Measurements from ENCODE around the gene AGTR1.
"Not testable (repeated sequence)": the region's sequence is repeated elsewhere in the genome, so short reads cannot be mapped to it uniquely, and the experiment has no call there.

The AGTR1 gene

GRCh38 chr3:148718982-148719862 lies 21.5 kb downstream of the AGTR1 start:
- DNase-seq (ENCODE audit: low spot score), result peak; percentile 17

DNA sequence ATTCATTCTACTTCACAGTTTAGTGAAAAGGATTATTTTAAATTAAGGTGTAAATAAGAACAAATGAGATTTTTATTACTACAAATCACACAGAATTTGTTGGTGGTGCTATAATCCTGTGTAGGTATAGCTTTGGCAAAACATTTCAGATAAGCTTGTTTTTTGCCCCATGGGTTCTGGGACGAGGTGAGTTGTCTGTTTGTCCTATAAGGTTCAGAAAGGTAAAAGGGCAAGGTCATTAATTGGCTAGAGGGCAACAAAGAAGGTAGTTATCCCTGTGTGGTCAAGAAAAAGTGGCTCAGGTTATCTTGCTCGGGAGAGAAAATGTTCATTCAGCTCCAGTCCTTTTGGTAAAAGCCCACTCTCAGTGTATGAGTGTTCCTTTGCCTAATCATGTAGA lies 23.2 kb downstream of the AGTR1 start:
- no peak for DNase-seq (ENCODE audit: low spot score)

DNA sequence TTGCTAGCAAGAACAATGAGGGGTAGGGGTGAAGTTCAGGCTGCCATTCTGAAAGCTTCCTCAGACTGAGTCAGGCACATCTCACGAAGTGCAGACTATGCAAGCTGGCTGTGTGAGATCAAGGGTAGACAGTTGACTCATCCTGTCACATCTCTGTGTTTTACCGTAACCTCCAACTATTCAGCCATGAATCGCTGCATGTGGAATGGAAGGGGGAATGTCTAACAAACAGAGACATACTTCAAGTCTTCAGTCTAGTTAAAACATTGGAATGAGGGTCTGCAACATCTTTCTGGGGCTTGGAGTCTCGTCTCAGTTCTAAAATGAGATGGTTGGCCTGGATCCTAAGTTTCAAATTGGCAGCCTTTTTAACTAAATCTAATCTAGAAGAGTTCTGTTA lies 25.9 kb downstream of the AGTR1 start:
- peak; percentile 57 for DNase-seq (ENCODE audit: low spot score)

- DNase-seq (ENCODE audit: low spot score), result no peak
Observed at GRCh38 chr3:148727231-148727630, 29.5 kb downstream of the AGTR1 start.

GRCh38 chr3:148728753-148729152 lies 31.1 kb downstream of the AGTR1 start:
- DNase-seq (ENCODE audit: low spot score), result no peak

GRCh38 chr3:148729476-148730055 lies 31.9 kb downstream of the AGTR1 start:
- DNase-seq (ENCODE audit: low spot score), result no peak

DNA sequence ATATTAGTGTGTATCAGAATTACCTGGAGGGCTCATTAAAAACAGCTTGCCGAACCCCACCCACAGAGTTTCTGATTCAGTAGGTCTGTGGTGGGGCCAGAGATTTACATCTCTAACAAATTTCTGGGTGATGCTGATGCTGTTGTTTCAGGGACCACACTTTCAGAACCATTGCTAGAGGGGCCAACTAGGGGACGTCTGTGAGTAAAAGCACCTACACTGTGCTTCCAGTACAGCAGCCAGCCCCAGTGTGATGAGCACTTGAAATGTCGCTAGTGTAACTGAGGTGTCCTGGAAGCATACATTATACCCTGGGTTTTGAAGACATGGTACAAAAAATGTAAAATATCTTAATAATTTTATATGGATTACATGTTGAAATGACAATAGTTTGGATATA lies 33.0 kb downstream of the AGTR1 start:
- no peak for DNase-seq (ENCODE audit: low spot score)

DNA sequence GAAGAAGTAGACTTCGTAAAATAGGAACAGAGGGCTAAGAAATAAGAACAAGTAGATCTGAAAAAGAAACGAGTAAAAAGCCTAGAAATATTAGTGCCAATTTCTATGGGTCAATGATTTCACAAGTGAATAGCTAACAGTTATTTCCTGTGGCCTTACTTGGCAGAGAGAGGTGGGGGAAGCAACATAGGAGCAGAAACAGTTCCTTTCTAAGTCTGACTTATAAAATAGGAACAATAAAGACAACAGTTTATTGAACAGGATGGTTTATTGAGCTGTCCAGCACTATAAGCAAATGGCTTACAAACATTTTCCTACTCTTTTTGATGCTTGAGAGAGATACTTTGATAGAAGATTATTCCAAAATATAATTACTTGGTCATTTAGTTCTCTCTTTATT lies 37.9 kb downstream of the AGTR1 start:
- DNase-seq (ENCODE audit: low spot score), result no peak

GRCh38 chr3:148736086-148736485 lies 38.4 kb downstream of the AGTR1 start:
- DNase-seq (ENCODE audit: low spot score), result no peak

DNA sequence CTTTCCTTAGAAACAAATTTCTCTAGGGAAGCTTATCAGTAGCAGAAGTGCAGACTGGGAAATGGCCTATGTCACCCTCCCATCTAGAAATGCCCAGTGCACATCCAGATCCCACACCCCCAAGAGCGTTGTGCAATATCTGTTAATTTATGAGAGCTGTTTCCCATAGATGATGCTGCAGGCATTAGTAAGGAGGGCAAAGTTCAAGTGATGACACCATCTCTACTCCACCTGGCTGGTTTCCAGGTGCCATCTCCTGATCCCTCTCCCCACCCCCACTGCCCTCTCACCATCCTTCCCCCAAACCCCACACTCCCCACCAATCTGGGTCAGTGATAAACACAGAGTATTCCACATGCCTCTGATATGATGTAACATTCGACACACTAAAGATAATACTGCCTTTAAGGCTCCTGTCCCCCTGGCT lies 39.4 kb downstream of the AGTR1 start:
- no peak for DNase-seq (ENCODE audit: low spot score)

GRCh38 chr3:148739720-148740119 lies 42.0 kb downstream of the AGTR1 start:
- DNase-seq (ENCODE audit: low spot score), result no peak

DNA sequence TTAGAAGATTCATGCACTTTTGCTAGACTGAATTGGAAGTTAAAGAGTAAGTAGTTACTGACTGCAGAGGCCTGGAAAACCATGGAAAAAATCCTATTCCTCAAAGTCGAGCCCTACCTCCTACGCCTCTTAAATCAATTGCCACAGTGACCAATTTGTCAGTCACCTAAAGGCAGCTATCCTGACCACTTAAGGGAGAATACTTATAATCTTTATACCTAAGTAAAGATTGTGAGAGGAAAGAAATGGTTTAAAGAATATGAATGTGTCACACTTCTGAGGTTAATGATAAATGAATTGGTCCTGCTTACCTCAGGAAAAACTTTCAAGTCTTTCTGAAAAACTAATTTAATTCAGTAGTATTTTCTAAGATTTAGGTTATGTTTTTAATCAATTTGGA lies 42.6 kb downstream of the AGTR1 start:
- DNase-seq (ENCODE audit: low spot score), result no peak

GRCh38 chr3:148741219-148741618 lies 43.5 kb downstream of the AGTR1 start:
- no peak for DNase-seq (ENCODE audit: low spot score)

- DNase-seq (ENCODE audit: low spot score), result no peak
Observed at GRCh38 chr3:148742118-148742517, 44.4 kb downstream of the AGTR1 start.

GRCh38 chr3:148746053-148746452 lies 48.4 kb downstream of the AGTR1 start:
- DNase-seq (ENCODE audit: low spot score), result no peak

DNA sequence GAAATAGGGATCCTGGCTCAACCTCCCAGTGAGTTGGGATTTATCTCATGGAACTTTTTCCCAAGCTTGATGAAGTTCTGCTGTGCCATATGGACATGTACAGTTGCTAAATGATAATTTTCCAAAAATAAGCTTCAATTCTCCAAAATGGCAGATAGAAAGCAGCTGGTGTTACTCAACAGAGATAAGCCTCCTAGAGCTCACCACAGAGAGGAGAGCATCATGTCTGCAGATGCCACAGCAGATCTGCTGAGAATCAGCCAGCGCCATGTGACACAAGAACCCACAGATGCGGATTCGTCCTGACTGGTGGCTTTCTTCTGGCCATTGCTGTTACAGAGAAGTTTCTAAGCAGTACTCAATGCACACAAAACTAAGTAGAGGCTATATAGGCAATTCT lies 50.6 kb downstream of the AGTR1 start:
- DNase-seq (ENCODE audit: low spot score), result no peak

DNA sequence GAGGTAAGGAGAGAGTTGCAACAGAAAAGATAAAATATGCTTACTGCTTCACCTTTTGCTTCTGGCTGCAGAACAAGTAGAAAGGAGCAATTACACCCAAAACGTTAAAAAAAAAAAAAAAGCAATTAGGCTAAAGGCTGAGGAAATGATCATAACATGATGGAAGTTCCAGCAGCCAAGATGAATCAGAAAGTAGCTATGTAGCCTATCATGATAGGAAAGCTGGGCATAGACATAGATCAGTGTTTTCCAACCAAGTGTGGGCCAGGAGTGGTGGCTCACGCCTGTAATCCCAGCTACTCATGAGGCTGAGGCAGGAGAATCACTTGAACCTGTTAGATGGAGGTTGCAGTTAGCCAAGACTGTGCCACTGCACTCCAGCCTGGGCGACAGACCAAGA lies 52.6 kb downstream of the AGTR1 start:
- DNase-seq (ENCODE audit: low spot score), result no peak

- no peak for DNase-seq (ENCODE audit: low spot score)
Observed at GRCh38 chr3:148751461-148751860, 53.8 kb downstream of the AGTR1 start.

DNA sequence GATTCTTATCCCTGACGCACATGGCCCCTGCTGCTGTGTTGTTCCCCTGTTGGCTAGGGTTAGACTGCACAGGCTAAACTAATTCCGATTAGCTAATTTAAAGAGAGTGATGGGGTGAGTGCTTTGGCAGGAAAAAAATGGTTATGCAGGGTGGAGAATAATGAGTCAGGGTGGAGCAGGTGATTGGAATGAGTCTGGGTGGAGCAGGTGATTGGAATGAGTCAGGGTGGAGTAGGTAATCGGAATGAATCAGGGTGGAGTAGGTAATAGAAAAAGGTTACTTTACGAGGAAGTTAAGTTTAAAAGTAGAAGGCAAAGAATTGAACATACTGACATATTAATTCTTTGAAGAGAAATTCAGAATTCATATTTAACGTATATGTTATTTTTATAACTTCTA lies 55.7 kb downstream of the AGTR1 start:
- not testable (repeated sequence) for DNase-seq (ENCODE audit: low spot score)

- DNase-seq (ENCODE audit: low spot score), result no peak
Observed at GRCh38 chr3:148755570-148755969, 57.9 kb downstream of the AGTR1 start.

- no peak for DNase-seq (ENCODE audit: low spot score)
Observed at GRCh38 chr3:148756311-148756710, 58.6 kb downstream of the AGTR1 start.

DNA sequence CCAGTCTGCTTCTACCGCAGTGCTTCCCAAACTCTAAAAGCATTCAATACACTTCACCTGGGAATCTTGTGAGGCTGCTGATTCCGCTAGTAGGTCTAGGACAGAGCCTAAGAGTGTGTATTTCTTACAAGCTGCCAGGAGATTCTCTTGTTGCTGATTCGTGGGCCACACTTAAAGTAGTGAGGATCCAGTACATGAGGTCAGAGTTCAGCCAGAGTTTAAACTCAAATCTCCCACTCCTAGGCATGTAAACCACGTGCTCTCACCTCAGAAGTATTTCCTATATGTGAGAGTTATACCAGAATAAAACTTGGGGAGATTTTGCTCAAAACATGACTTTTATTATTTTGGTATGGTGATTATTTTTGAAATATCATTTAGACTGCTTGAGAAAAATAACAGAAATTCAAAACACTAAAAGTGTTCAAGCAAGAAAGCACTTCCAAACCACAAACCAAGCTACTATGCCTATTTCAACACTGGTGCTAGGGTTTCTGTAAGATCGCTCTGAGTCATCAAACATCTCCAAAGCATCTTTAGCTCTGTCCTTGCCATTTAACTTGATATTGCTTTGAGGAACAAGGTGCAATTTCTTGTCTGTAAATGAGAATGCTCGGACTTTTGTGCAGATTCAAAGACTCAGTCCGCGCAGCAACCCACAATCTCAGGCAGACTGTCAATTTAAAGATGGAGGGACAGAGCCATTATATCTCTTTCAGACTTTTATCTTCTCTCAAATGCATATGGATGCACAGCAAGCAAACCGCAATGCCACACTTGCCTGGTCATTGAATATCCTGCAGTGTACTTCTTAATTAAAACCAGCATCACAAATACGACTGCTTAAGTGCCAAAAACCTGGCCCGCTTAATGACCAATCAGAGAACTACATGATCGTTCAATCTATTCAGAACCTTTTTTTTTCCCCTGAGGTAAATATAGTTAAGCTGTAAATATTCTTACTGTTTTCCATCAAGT lies 59.8 kb downstream of the AGTR1 start:
- peak; percentile 17 for DNase-seq (ENCODE audit: low spot score)

Measured in AG08396 (cell line).